Thyroid gland (tissue), 4 donors: ENCODE results near the gene ARFGAP3.
"Not testable (repeated sequence)": the region's sequence is repeated elsewhere in the genome, so short reads cannot be mapped to it uniquely, and the experiment has no call there.

ENCODE experiments used
- CTCF ChIP-seq, 6 experiments: fragments of 200-600 bp in 3 of 6; fragments of 450-650 bp in 3 of 6; sonication (generic) in 3 of 6; IDR thresholded peaks; one replicate each; pipeline ENCODE4 v1.5.1; 2016 to 2019; ENCODE audit warnings: antibody characterized with exemption in 6 of 6, mild to moderate bottlenecking in 2 of 6, inconsistent platforms in 1 of 6, moderate library complexity in 1 of 6
- POLR2A ChIP-seq, 2 donors: fragments of 450-650 bp; IDR thresholded peaks; one replicate each; pipeline ENCODE4 v1.6.1; 2017; ENCODE audit warnings: antibody characterized with exemption in 2 of 2, mild to moderate bottlenecking in 2 of 2, moderate library complexity in 1 of 2

- not testable (repeated sequence) for TF ChIP-seq POLR2A, CTCF (IDR thresholded peaks at IDR 0.05)
Observed at GRCh38 chr22:42750421-42750820, 106.7 kb downstream of the ARFGAP3 start.
